ENCODE measurements around the gene NPBWR2.
"Not testable (repeated sequence)": the region's sequence is repeated elsewhere in the genome, so short reads cannot be mapped to it uniquely, and the experiment has no call there.

The NPBWR2 gene

GRCh38 chr20:64144144-64144912, 37.0 kb upstream of the NPBWR2 start:
- no peak for DNase-seq (ENCODE audit: low read depth in 2 of 2)

GRCh38 chr20:64143018-64143801, 35.8 kb upstream of the NPBWR2 start:
- no peak for DNase-seq (ENCODE audit: low read depth in 2 of 2)

- no peak for DNase-seq (ENCODE audit: low read depth in 2 of 2)
These were observed 35.2 kb upstream of the NPBWR2 start for GRCh38 chr20:64142590-64142989.

- no peak for DNase-seq (ENCODE audit: low read depth in 2 of 2)
These were observed 33.6 kb upstream of the NPBWR2 start for GRCh38 chr20:64140956-64141355.

GRCh38 chr20:64140061-64140931, 32.9 kb upstream of the NPBWR2 start:
- DNase-seq (ENCODE audit: low read depth in 2 of 2), result no peak

GRCh38 chr20:64139199-64140060, 32.1 kb upstream of the NPBWR2 start:
- no peak for DNase-seq (ENCODE audit: low read depth in 2 of 2)

GRCh38 chr20:64138276-64138815, 31.0 kb upstream of the NPBWR2 start:
- DNase-seq (ENCODE audit: low read depth in 2 of 2), result no peak

GRCh38 chr20:64137598-64138031, 30.2 kb upstream of the NPBWR2 start:
- DNase-seq (ENCODE audit: low read depth in 2 of 2), result no peak

GRCh38 chr20:64136004-64136710, 28.8 kb upstream of the NPBWR2 start:
- no peak for DNase-seq (ENCODE audit: low read depth in 2 of 2)

- not testable (repeated sequence) for DNase-seq (ENCODE audit: low read depth in 2 of 2)
These were observed 27.4 kb upstream of the NPBWR2 start for GRCh38 chr20:64134744-64135143.

- DNase-seq (ENCODE audit: low read depth in 2 of 2), result no peak
These were observed 26.6 kb upstream of the NPBWR2 start for GRCh38 chr20:64133951-64134407.

GRCh38 chr20:64131406-64131805, 24.0 kb upstream of the NPBWR2 start:
- no peak for DNase-seq (ENCODE audit: low read depth in 2 of 2)

GRCh38 chr20:64130876-64131275, 23.5 kb upstream of the NPBWR2 start:
- DNase-seq (ENCODE audit: low read depth in 2 of 2), result no peak

- DNase-seq (ENCODE audit: low read depth in 2 of 2), result no peak
These were observed 22.9 kb upstream of the NPBWR2 start for GRCh38 chr20:64130271-64130670.

- DNase-seq (ENCODE audit: low read depth in 2 of 2), result no peak
These were observed 21.9 kb upstream of the NPBWR2 start for GRCh38 chr20:64129146-64129782.

- DNase-seq (ENCODE audit: low read depth in 2 of 2), result not testable (repeated sequence)
These were observed 16.2 kb upstream of the NPBWR2 start for GRCh38 chr20:64123517-64123916.

GRCh38 chr20:64122927-64123326, 15.6 kb upstream of the NPBWR2 start:
- DNase-seq (ENCODE audit: low read depth in 2 of 2), result not testable (repeated sequence)

GRCh38 chr20:64121586-64121985, 14.2 kb upstream of the NPBWR2 start:
- DNase-seq (ENCODE audit: low read depth in 2 of 2), result no peak

- DNase-seq (ENCODE audit: low read depth in 2 of 2), result no peak
These were observed 12.4 kb upstream of the NPBWR2 start for GRCh38 chr20:64119681-64120341.

Measured in activated CD8-positive, alpha-beta memory T cell treated with anti-CD3 and anti-CD28 coated beads for 4 hours (primary cell).